IMR-90 (cell line): ENCODE data around the gene TAF1A. TPM values are rescaled to one million over a fixed set of nuclear protein-coding genes. Genes with fewer than 3 reads are reported as not detected.

ENCODE experiments used
- ATAC-seq: fragments of 200-7000 bp; cut with Tn5 transposase; 2 replicates; pipeline ENCODE4 v1.9.1; 2020; ENCODE audit warnings: low read depth, mild to moderate bottlenecking, moderate library complexity
- BruUV-seq: library from RNA; stranded (reverse); fragments of 400-500 nt; replicated peaks from 2 replicates; lab custom pipeline; 2021; lab: Mats Ljungman, UMichigan
- CTCF ChIA-PET: fragments of 300-600 bp; formaldehyde crosslinking; extraction: SDS; loops from one replicate; lab custom pipeline; 2021; ENCODE audit warnings: antibody characterized with exemption; lab: Yijun Ruan, JAX
- POLR2A ChIA-PET: fragments of 300-600 bp; sonication (Branson Sonifier 250); formaldehyde crosslinking; loops from one replicate; lab custom pipeline; 2022; ENCODE audit warnings: antibody characterized with exemption; ENCODE audit not compliant: unreplicated experiment; lab: Charles Lee
- DNase-seq: peaks from one replicate; pipeline ENCODE4 v3.0.0; 2013
- H2AFZ ChIP-seq: replicated peaks from 2 replicates; pipeline ENCODE3; 2013; ENCODE audit warnings: low read length, mild to moderate bottlenecking; ENCODE audit not compliant: poor library complexity
- H2AK5ac ChIP-seq: 2 replicates; pipeline ENCODE4 v1.6.1; 2013; ENCODE audit warnings: low read depth, low read length, inconsistent platforms
- H2AK9ac ChIP-seq: replicated peaks from 2 replicates; pipeline ENCODE3; 2013; ENCODE audit warnings: mild to moderate bottlenecking, low read depth, low read length, moderate library complexity; ENCODE audit not compliant: poor library complexity
- H2BK120ac ChIP-seq: 2 replicates; pipeline ENCODE4 v1.6.1; 2013; ENCODE audit warnings: low read depth, low read length, inconsistent platforms
- H2BK15ac ChIP-seq: 3 replicates; pipeline ENCODE4 v1.6.1; 2013; ENCODE audit warnings: low read depth, low read length, inconsistent platforms
- H2BK20ac ChIP-seq: 2 replicates; pipeline ENCODE4 v1.6.1; 2013; ENCODE audit warnings: low read depth, mild to moderate bottlenecking, inconsistent platforms, low read length, moderate library complexity
- H2BK5ac ChIP-seq: 2 replicates; pipeline ENCODE4 v1.6.1; 2013; ENCODE audit warnings: mild to moderate bottlenecking, low read depth, low read length, inconsistent platforms; ENCODE audit not compliant: poor library complexity, severe bottlenecking
- H3K14ac ChIP-seq: replicated peaks from 2 replicates; pipeline ENCODE4 v1.6.1; 2013; ENCODE audit warnings: low read depth, low read length, inconsistent platforms
- H3K18ac ChIP-seq: 2 replicates; pipeline ENCODE4 v1.6.1; 2013; ENCODE audit warnings: low read depth, low read length, control low read depth
- H3K23ac ChIP-seq: 2 replicates; pipeline ENCODE4 v1.6.1; 2013; ENCODE audit warnings: low read depth, low read length, inconsistent platforms
- H3K27ac ChIP-seq: 2 replicates; pipeline ENCODE4 v1.5.1; 2013; ENCODE audit warnings: mild to moderate bottlenecking, control low read depth, low read length; ENCODE audit not compliant: insufficient read depth
- H3K27me3 ChIP-seq: 2 replicates; pipeline ENCODE4 v1.6.1; 2013; ENCODE audit warnings: low read length; ENCODE audit not compliant: control insufficient read depth, insufficient read depth
- H3K36me3 ChIP-seq: 2 replicates; pipeline ENCODE4 v1.6.1; 2013; ENCODE audit warnings: low read length, mixed read lengths; ENCODE audit not compliant: control insufficient read depth, insufficient read depth
- H3K4ac ChIP-seq: 2 replicates; pipeline ENCODE4 v1.6.1; 2013; ENCODE audit warnings: low read depth, low read length, inconsistent platforms
- H3K4me1 ChIP-seq: 2 replicates; pipeline ENCODE4 v1.6.1; 2013; ENCODE audit warnings: low read length, mixed read lengths; ENCODE audit not compliant: control insufficient read depth, insufficient read depth
- H3K4me2 ChIP-seq: 2 replicates; pipeline ENCODE4 v1.6.1; 2013; ENCODE audit warnings: low read depth, mild to moderate bottlenecking, control low read depth, low read length, moderate library complexity
- H3K4me3 ChIP-seq: 2 replicates; pipeline ENCODE4 v1.5.1; 2013; ENCODE audit warnings: low read depth, mild to moderate bottlenecking, control low read depth, low read length, moderate library complexity; ENCODE audit not compliant: insufficient read depth
- H3K56ac ChIP-seq: 2 replicates; pipeline ENCODE4 v1.6.1; 2013; ENCODE audit warnings: low read length, inconsistent platforms; ENCODE audit not compliant: insufficient read depth; ENCODE audit errors: extremely low read depth
- H3K79me1 ChIP-seq, 2 experiments: 2 replicates each; pipeline ENCODE4 v1.6.1; 2013; ENCODE audit warnings: low read length in 2 of 2, inconsistent platforms in 1 of 2, low read depth in 1 of 2
- H3K9ac ChIP-seq: 2 replicates; pipeline ENCODE4 v1.6.1; 2013; ENCODE audit warnings: low read depth, low read length, control low read depth
- H3K9me1 ChIP-seq: 2 replicates; pipeline ENCODE4 v1.6.1; 2013; ENCODE audit warnings: low read length, inconsistent platforms; ENCODE audit not compliant: insufficient read depth
- H3K9me3 ChIP-seq: 2 replicates; pipeline ENCODE4 v1.6.1; 2013; ENCODE audit warnings: low read length; ENCODE audit not compliant: control insufficient read depth, insufficient read depth
- H4K20me1 ChIP-seq: 2 replicates; pipeline ENCODE4 v1.6.1; 2013; ENCODE audit warnings: low read length, inconsistent platforms; ENCODE audit not compliant: insufficient read depth
- H4K5ac ChIP-seq: 2 replicates; pipeline ENCODE4 v1.6.1; 2013; ENCODE audit warnings: mild to moderate bottlenecking, low read depth, low read length, control low read depth
- H4K8ac ChIP-seq, 2 experiments: 2 replicates each; pipeline ENCODE4 v1.6.1; 2013; ENCODE audit warnings: low read depth in 2 of 2, low read length in 2 of 2, control low read depth in 1 of 2, inconsistent platforms in 1 of 2
- H4K91ac ChIP-seq: 2 replicates; pipeline ENCODE4 v1.6.1; 2013; ENCODE audit warnings: low read depth, low read length, inconsistent platforms; ENCODE audit not compliant: insufficient read depth
- BHLHE40 ChIP-seq: fragments of 150-350 bp; IDR thresholded peaks from 2 replicates; pipeline ENCODE4 v1.6.1; 2016; ENCODE audit warnings: mild to moderate bottlenecking, low read depth, low read length
- CEBPB ChIP-seq: IDR thresholded peaks from 2 replicates; pipeline ENCODE4 v1.6.1; 2012; ENCODE audit warnings: low read depth, low read length, improper control_type of control experiment
- CHD1 ChIP-seq: IDR thresholded peaks from 2 replicates; pipeline ENCODE4 v1.6.1; 2012; ENCODE audit warnings: low read depth, low read length, improper control_type of control experiment
- CTCF ChIP-seq: conservative IDR thresholded peaks from 2 replicates; pipeline ENCODE4 v1.5.1; 2012; ENCODE audit warnings: mild to moderate bottlenecking, low read depth, low read length, improper control_type of control experiment
- ELK1 ChIP-seq: fragments of 150-350 bp; IDR thresholded peaks from 2 replicates; pipeline ENCODE4 v1.6.1; 2016; ENCODE audit warnings: low read depth, mild to moderate bottlenecking, low read length, moderate library complexity, borderline replicate concordance
- FOS ChIP-seq: fragments of 150-350 bp; IDR thresholded peaks from 2 replicates; pipeline ENCODE4 v1.6.1; 2016; ENCODE audit warnings: low read depth, low read length
- MAFK ChIP-seq: IDR thresholded peaks from 2 replicates; pipeline ENCODE4 v1.6.1; 2012; ENCODE audit warnings: low read depth, low read length, improper control_type of control experiment
- MAZ ChIP-seq: IDR thresholded peaks from 2 replicates; pipeline ENCODE4 v1.6.1; 2012; ENCODE audit warnings: low read depth, mild to moderate bottlenecking, low read length, improper control_type of control experiment, moderate library complexity, borderline replicate concordance
- MXI1 ChIP-seq: IDR thresholded peaks from 2 replicates; pipeline ENCODE4 v1.6.1; 2012; ENCODE audit warnings: low read depth, mild to moderate bottlenecking, low read length, moderate library complexity, borderline replicate concordance
- NFE2L2 ChIP-seq: fragments of 150-350 bp; IDR thresholded peaks from 2 replicates; pipeline ENCODE4 v1.6.1; 2016; ENCODE audit warnings: low read depth, mild to moderate bottlenecking, low read length
- POLR2A ChIP-seq: IDR thresholded peaks from 2 replicates; pipeline ENCODE4 v1.6.1; 2012; ENCODE audit warnings: mild to moderate bottlenecking, low read depth, low read length
- RAD21 ChIP-seq: IDR thresholded peaks from 2 replicates; pipeline ENCODE4 v1.6.1; 2012; ENCODE audit warnings: low read length, improper control_type of control experiment
- RCOR1 ChIP-seq: IDR thresholded peaks from 2 replicates; pipeline ENCODE4 v1.6.1; 2012; ENCODE audit warnings: mild to moderate bottlenecking, low read length, improper control_type of control experiment; ENCODE audit not compliant: insufficient replicate concordance
- RFX5 ChIP-seq: IDR thresholded peaks from 2 replicates; pipeline ENCODE4 v1.8.0; 2012; ENCODE audit warnings: low read depth, mild to moderate bottlenecking, low read length, moderate library complexity
- SMC3 ChIP-seq: fragments of 150-350 bp; IDR thresholded peaks from 2 replicates; pipeline ENCODE4 v1.6.1; 2016; ENCODE audit warnings: low read depth, mild to moderate bottlenecking, antibody characterized with exemption, low read length, moderate library complexity
- USF2 ChIP-seq: fragments of 150-350 bp; IDR thresholded peaks from 2 replicates; pipeline ENCODE4 v1.6.1; 2017; ENCODE audit warnings: mild to moderate bottlenecking, antibody characterized with exemption, low read length, low read depth
- WGBS, 2 experiments: methylation state at CpG; one replicate each; pipeline versions ENCODE4 v1.1.5 to v1.1.7; 2013; ENCODE audit warnings: missing lambda C conversion rate in 2 of 2; ENCODE audit not compliant: insufficient read length in 1 of 2; ENCODE audit errors: extremely low coverage in 2 of 2; 5-methylcytosine and 5-hydroxymethylcytosine counted together
- dilution Hi-C: fragments of 300-500 bp; cut with HindIII; formaldehyde crosslinking; loops from one replicate; pipeline ENCODE4 v1.14.3; 2018; ENCODE audit warnings: low sequenced_read_pairs; ENCODE audit not compliant: unreplicated experiment
- in situ Hi-C: fragments of 300-500 bp; cut with MboI; formaldehyde crosslinking; loops from 3 replicates; pipeline ENCODE4 v1.14.3; 2019; ENCODE audit warnings: low sequenced_read_pairs, inconsistent platforms, mixed read lengths
- intact Hi-C: fragments of 100-400 bp; cut with micrococcal nuclease; formaldehyde crosslinking; loops from 2 replicates; pipeline ENCODE4 v1.10.0; 2022
- polyA plus RNA-seq, 3 experiments: library from polyadenylated mRNA; depleted of rRNA; stranded (reverse); fragments of >200 nt; gene quantifications; 2 replicates each; pipeline ENCODE4 v1.2.3, GENCODE V29; 2012; ENCODE audit warnings: low replicate concordance in 1 of 3
- total RNA-seq: library from RNA; depleted of rRNA; stranded (reverse); fragments of >200 nt; gene quantifications from 2 replicates; pipeline ENCODE4 v1.2.3, GENCODE V29; 2012

The TAF1A gene
- total and polyA plus RNA-seq, 2 of the 4 experiments (the other 2 are of a cell fraction) = 3.8 to 5.4 TPM

DNA sequence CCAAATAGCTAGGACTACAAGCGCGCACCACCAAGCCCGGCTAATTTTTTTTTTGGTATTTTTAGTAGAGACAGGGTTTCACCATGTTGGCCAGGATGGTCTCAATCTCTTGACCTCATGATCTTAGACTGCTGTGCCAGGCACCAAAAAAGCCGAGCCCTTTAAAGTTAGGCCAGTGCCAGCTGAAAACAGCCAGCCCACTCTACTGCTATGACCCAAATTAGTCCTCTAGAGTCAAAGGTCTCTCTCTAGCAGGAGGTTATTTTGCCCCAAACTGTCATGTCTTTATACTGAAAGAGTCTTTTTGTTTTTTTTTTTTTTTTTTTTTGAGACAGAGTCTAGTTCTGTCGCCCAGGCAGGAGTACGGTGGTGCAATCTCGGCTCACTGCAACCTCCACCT lies 32.2 kb downstream of the TAF1A start:
- Histone ChIP-seq H3K18ac (no peak overlapping the region), H2BK120ac (no peak overlapping the region), H4K8ac (no peak overlapping the region), H3K27ac (no peak overlapping the region), H4K5ac (no peak overlapping the region), H3K79me1 (no peaks in the 10 kb centered on the region), H2AK5ac (no peak overlapping the region), H3K36me3 (peaks cover 4% of the 10 kb centered on the region), H4K91ac (no peak overlapping the region), H3K9me1 (no peaks in the 10 kb centered on the region; the same call in 1 of the 2 replicates), H2BK5ac (no peak overlapping the region), H3K9ac (no peak overlapping the region), H2BK20ac (no peak overlapping the region), H4K20me1 (no peaks in the 10 kb centered on the region), H3K4me1 (no peaks in the 10 kb centered on the region), H2BK15ac (no peak overlapping the region), H2AFZ (no peak overlapping the region), H3K4me2 (no peak overlapping the region), H3K9me3 (no peaks in the 10 kb centered on the region), H3K23ac (no peak overlapping the region), H3K27me3 (no peaks in the 10 kb centered on the region), H3K56ac (no peak overlapping the region), H3K14ac (no peak overlapping the region), H3K4ac (no peak overlapping the region), H3K4me3 (no peak overlapping the region), H2AK9ac (no peak overlapping the region)
- ATAC-seq = no peak
- no peak for DNase-seq
- POLR2A ChIA-PET = no interaction called here
- in situ Hi-C loops = no loop called here
- CTCF ChIA-PET = interaction anchor here (0.6 kb wide), 1 partner anchor 267 kb away, joined by 5 read pairs; no protein-coding TSS in a partner anchor
- BruUV-seq = no TSS peak
- WGBS, 2 experiments = no CpG with 5 or more reads among the region's 7 CpGs
- intact Hi-C loops = no loop called here
- TF ChIP-seq RFX5 (no peak), NFE2L2 (no peak), MXI1 (no peak), RAD21 (no peak), ELK1 (no peak), CTCF (no peak), POLR2A (no peak), MAZ (no peak), MAFK (no peak), USF2 (no peak), BHLHE40 (no peak), RCOR1 (no peak), SMC3 (no peak), CHD1 (no peak), FOS (no peak), CEBPB (no peak)
- dilution Hi-C loops = no loop called here
